ENCODE results near the gene VTI1A.

GRCh38 chr10:112797197-112797596, 350.2 kb downstream of the VTI1A start:
- no peak for TF ChIP-seq POLR2AphosphoS5 (IDR thresholded peaks at IDR 0.05; ENCODE audit: low read depth, low read length)
- TF ChIP-seq POLR2A (IDR thresholded peaks at IDR 0.05; ENCODE audit: low read depth, low read length): no peak

Data from GM12892 (cell line).